ENCODE data around the gene MAPKBP1. TPM values are rescaled to one million over a fixed set of nuclear protein-coding genes. Genes with fewer than 3 reads are reported as not detected.

MAPKBP1 gene
- total RNA-seq, 1 experiment from 2014 or later: 13.7 TPM

- Histone ChIP-seq H3K27ac (ENCODE audit: insufficient read length, low read depth, low read length) (no peak overlapping the region), H3K27me3 (ENCODE audit: insufficient read depth, low read length) (no peaks in the 10 kb centered on the region), H3T11ph (ENCODE audit: low read length) (no peak overlapping the region), H3K56ac (ENCODE audit: insufficient read length, low read depth, low read length) (no peak overlapping the region), H2BK15ac (ENCODE audit: low read depth, low read length) (no peak overlapping the region), H3K79me2 (ENCODE audit: insufficient read depth, low read length) (no peaks in the 10 kb centered on the region), H3K23me2 (ENCODE audit: insufficient read length, low read depth, low read length, poor library complexity, severe bottlenecking) (no peaks in the 10 kb centered on the region), H2AK5ac (ENCODE audit: insufficient read length, low read length) (no peak overlapping the region), H4K8ac (replicated peaks; ENCODE audit: insufficient read length, low read depth, low read length) (no peak overlapping the region), H2BK120ac (ENCODE audit: low read depth, low read length, poor library complexity, severe bottlenecking) (no peak overlapping the region), H2BK20ac (ENCODE audit: low read depth, low read length, poor library complexity, severe bottlenecking) (no peak overlapping the region), H3K79me1 (ENCODE audit: insufficient read depth, low read depth, low read length, poor library complexity, severe bottlenecking) (no peaks in the 10 kb centered on the region), H3K14ac (ENCODE audit: insufficient read depth, low read length) (no peak overlapping the region; the same call in 1 of the 2 replicates), H3K23ac (ENCODE audit: insufficient read length, low read depth, low read length) (no peak overlapping the region), H3K4me2 (ENCODE audit: insufficient read depth, insufficient read length, low read length) (no peak overlapping the region), H3K18ac (ENCODE audit: insufficient read length, low read depth, low read length) (no peak overlapping the region), H2AFZ (ENCODE audit: low read length) (no peak overlapping the region), H4K20me1 (ENCODE audit: control insufficient read depth, insufficient read depth, insufficient read length) (no peaks in the 10 kb centered on the region), H3K9ac (ENCODE audit: extremely low read depth, insufficient read length, low read length) (no peak overlapping the region), H3K4me1 (ENCODE audit: insufficient read depth, low read length) (no peaks in the 10 kb centered on the region), H2BK5ac (ENCODE audit: insufficient read length, low read length) (no peak overlapping the region), H3K4ac (ENCODE audit: low read depth, low read length) (no peak overlapping the region), H3K9me3 (ENCODE audit: control insufficient read depth, low read depth, low read length) (no peaks in the 10 kb centered on the region), H4K91ac (ENCODE audit: insufficient read length, low read depth, low read length) (no peak overlapping the region), H2BK12ac (ENCODE audit: insufficient read length, low read depth, low read length) (no peak overlapping the region), H4K5ac (ENCODE audit: insufficient read length, low read depth, low read length) (no peak overlapping the region)
- DNase-seq: no peak
- no peaks in the 10 kb centered on the region for H3K36me3 Mint-ChIP-seq (ENCODE audit: insufficient read depth in 1 of 3, low read depth in 3 of 3)
- H3K27me3 Mint-ChIP-seq (ENCODE audit: low read depth): no peaks in the 10 kb centered on the region; the same call in none of the 2 replicates
- H3K4me1 Mint-ChIP-seq: peaks cover 10 to 16% of the 10 kb centered on the region in 2 experiments
- TF ChIP-seq CTCF (conservative IDR thresholded peaks at IDR 0.05): no peak
- peak overlapping the region in 1 of 3 experiments; percentile 94; a peak in 3 of 7 replicates for H3K27ac Mint-ChIP-seq
- H3K4me3 Mint-ChIP-seq: no peak overlapping the region
- no peaks in the 10 kb centered on the region for H3K9me3 Mint-ChIP-seq
- no CpG with 5 or more reads among the region's 25 CpGs for WGBS (ENCODE audit: extremely low coverage, insufficient read length, low lambda C conversion rate)
Measured at GRCh38 chr15:41866872-41867579, 92.7 kb downstream of the MAPKBP1 start.
